Brain microvascular endothelial cell (primary cell): ENCODE measurements around the gene PLOD3.

Source experiments
- DNase-seq: peaks from one replicate; pipeline ENCODE4 v3.0.0-alpha.2; 2020
- H3K27ac ChIP-seq: fragments of 250-450 bp; sonication (Bioruptor Pico); 2 replicates; pipeline ENCODE4 v1.5.1; 2020; ENCODE audit warnings: mild to moderate bottlenecking, moderate library complexity
- H3K27me3 ChIP-seq: fragments of 250-450 bp; sonication (Bioruptor Pico); replicated peaks from 2 replicates; pipeline ENCODE4 v1.5.1; 2020; ENCODE audit warnings: mild to moderate bottlenecking
- H3K36me3 ChIP-seq: fragments of 250-450 bp; sonication (Bioruptor Pico); replicated peaks from 2 replicates; pipeline ENCODE4 v1.5.1; 2020; ENCODE audit warnings: mild to moderate bottlenecking
- H3K4me3 ChIP-seq: 2 replicates; pipeline ENCODE4 v1.5.1; 2011; ENCODE audit warnings: low read depth, mild to moderate bottlenecking, control low read depth, low read length, moderate library complexity
- CTCF ChIP-seq: IDR thresholded peaks from 2 replicates; pipeline ENCODE4 v1.5.1; 2011; ENCODE audit warnings: low read depth, mild to moderate bottlenecking, moderate library complexity, low read length, control low read depth, inconsistent platforms; ENCODE audit errors: missing control alignments
- in situ Hi-C: cut with HindIII; loops from 2 replicates; pipeline ENCODE4 v1.10.0; 2017; ENCODE audit warnings: low sequenced_read_pairs, low pct_ligation_motif_present

PLOD3 gene

GRCh38 chr7:101166909-101167644 lies 50.3 kb downstream of the PLOD3 start:
- DNase-seq: no peak
- TF ChIP-seq CTCF: no peak
- Histone ChIP-seq H3K27ac (no peak overlapping the region), H3K27me3 (peaks cover 53% of the 10 kb centered on the region), H3K4me3 (no peak overlapping the region), H3K36me3 (no peaks in the 10 kb centered on the region)
- in situ Hi-C loops: loop anchor here (25.0 kb wide), 1 partner anchor 120 kb away; no protein-coding TSS in a partner anchor

GRCh38 chr7:101166648-101166908 lies 50.8 kb downstream of the PLOD3 start:
- no peak for TF ChIP-seq CTCF
- Histone ChIP-seq H3K4me3 (no peak overlapping the region), H3K36me3 (no peaks in the 10 kb centered on the region), H3K27me3 (peaks cover 48% of the 10 kb centered on the region), H3K27ac (no peak overlapping the region)
- in situ Hi-C loops: loop anchor here (25.0 kb wide), 1 partner anchor 121 kb away; no protein-coding TSS in a partner anchor
- DNase-seq: no peak

DNA sequence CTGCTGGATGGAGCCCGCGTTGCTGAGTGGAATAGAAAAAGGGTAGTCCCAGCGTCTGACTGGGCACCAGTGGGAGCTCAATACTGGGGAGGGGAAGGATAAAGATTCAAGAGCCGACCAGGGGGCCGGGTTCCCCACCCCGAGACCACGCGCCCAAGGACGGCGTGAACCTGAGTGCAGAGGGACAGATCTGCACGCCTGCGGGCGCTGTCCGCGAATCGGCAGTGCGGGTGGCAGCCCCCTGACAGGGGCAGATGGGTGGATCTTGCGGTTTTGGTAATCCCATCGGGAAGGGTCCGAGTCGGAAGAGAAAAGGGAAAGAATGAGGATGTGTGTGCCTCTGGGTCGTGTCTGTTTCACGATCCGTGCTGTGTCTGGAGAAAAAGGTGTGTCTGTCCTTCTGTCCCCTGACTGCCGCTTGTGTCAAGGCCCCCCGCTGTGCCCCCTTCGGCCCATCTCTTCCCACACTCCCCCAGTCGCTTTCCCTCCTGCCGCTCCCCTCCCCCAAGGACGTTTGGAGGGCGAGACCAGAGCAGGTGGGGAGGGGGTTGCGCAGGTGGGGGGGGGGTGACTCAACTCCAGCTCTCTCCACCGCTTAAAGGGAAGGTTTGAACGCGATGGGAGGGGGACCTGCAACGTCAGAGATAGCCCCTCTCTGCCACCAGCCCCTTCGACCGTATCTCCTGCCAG lies 51.3 kb downstream of the PLOD3 start:
- Histone ChIP-seq H3K4me3 (peak overlapping the region; percentile 43), H3K27me3 (peaks cover 44% of the 10 kb centered on the region)
- in situ Hi-C loops: loop anchor here (25.0 kb wide), 1 partner anchor 121 kb away; no protein-coding TSS in a partner anchor

DNA sequence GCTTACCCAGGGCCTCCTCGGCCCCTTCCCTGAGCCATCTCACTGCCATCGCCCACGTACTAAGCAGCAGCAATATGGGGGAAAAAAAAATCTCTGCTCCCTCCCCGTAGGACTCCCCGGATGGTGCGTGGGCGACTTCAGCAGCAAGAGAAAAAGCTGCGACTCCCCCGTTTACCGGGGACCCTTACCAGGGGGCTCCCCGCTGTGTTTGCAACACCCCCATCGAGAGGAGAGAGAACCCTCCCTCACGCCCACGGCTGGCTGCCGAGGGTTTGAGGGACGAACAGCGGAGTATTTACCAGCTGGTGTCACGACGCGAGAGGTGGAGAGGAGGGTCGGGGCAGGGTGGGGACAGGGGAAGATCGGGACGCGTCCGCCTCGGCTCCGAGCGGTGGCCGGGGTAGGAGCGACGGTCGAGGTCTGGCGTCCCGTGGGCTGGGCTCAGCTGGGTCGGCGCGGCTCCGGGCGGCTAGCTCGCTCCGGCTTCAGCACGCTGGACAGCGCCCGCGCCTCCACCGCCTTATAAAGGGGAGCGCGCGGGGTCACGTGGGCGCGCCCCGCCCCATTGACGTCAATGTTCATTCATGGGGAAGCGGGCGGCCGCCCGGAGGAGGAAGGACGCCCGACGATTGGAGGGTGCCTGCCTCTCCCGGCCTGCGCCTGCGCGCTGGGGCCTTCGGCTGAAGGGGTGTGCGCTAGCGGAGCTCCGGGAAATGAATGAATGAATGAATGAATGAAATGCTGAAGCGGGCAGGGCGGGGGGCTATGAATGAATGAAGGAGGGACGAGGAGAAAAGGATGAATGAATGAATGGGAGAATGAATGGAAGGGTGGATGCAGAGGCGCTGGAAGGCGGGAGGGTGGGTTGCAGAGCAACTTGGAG lies 52.1 kb downstream of the PLOD3 start, which contains the start of gene VGF:
TSS of gene VGF (minus strand) at position 495 of the 883 bp plus-strand sequence. CDS start 726 bp downstream, outside the sequence.
- peaks cover 36% of the 10 kb centered on the region for H3K27me3 ChIP-seq
- TF ChIP-seq CTCF: no peak
- peak within 1 kb of the TSS; percentile 43 for H3K4me3 ChIP-seq
- H3K27ac ChIP-seq: no peak within 1 kb of the TSS
- in situ Hi-C loops: loop anchor here (25.0 kb wide), 1 partner anchor 122 kb away; no protein-coding TSS in a partner anchor
- peaks cover under 1% of the 10 kb centered on the region for H3K36me3 ChIP-seq
- DNase-seq: peak; percentile 88

More for the DNA sequence above, 51.3 kb downstream of the PLOD3 start:
- no peak for TF ChIP-seq CTCF
- no peak for DNase-seq
- Histone ChIP-seq H3K36me3 (no peaks in the 10 kb centered on the region), H3K27ac (no peak overlapping the region)

DNA sequence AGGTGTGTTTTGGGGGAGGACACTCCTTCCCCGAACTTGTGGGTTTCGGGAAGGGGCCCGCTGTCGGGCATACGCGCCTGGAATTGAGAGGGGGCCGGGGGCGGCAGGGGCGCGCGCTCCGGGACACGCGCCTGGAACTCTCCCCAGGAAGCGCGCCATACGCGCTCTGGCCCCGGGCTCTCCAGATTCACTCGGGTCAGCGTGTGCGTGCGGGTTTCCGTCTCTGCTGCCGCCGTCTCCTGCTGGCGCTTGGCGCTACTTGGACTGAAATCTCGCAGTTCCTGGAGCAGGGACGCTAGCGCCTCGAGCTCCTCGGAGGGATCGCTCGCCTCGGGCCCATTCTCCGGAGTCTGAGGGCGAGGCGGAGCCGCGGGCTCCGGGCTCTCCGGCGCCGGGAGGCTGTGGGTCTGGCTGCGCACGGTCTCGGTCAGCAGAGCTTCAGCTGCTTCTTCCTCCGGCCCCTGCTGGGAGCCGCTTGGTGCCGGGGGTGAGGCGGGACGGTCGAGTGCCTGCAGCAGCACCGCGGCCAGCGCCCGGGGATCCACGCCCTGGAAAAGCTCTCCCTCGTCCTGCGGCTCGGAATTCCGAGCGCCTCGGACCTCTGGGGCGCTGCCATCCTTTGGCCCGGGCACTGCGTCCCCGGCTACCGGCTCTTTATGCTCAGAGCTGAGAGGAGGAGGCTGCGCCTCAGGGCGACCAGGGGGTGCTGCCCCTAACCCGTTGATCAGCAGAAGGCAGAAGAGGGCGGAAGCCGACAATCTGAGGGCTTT lies 53.1 kb downstream of the PLOD3 start:
- peaks cover 8% of the 10 kb centered on the region for H3K36me3 ChIP-seq
- H3K4me3 ChIP-seq: no peak overlapping the region
- H3K27me3 ChIP-seq: peaks cover 29% of the 10 kb centered on the region
- no peak overlapping the region for H3K27ac ChIP-seq
- TF ChIP-seq CTCF: no peak
- in situ Hi-C loops: loop anchor here (25.0 kb wide), 1 partner anchor 123 kb away; no protein-coding TSS in a partner anchor
- no peak for DNase-seq
